Endometrium (tissue), 2 donors: ENCODE measurements around the gene ERRFI1.

Experiments
- FAIRE-seq: peaks from 2 replicates; lab custom pipeline; 2012; peaks lifted over from hg19 to GRCh38; lab: Jason Lieb, UNC
- donor health status: control.
- donor health status: control.

Gene ERRFI1

DNA sequence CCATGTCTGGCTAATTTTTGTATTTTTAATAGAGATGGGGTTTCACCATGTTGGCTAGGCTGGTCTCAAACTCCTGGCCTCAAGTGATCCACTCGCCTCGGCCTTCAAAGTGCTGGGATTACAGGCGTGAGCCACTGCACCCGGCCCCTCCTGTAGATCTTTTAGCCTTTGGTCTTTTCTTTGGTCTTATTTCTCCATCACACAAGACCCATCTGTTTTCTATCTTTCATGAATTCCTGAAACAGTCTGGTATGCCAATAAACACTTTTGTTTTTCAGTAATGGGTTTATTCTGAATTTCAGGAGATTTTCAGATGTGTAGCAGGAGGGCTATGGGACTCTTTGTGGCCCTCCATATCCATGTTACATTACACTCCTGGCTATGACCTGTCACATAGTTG is 23.2 kb downstream of the ERRFI1 start:
- FAIRE-seq: no peak

GRCh38 chr1:8002329-8002910 is 23.7 kb downstream of the ERRFI1 start:
- FAIRE-seq: no peak

- FAIRE-seq: no peak
These were observed 30.7 kb downstream of the ERRFI1 start for GRCh38 chr1:7995437-7995836.

DNA sequence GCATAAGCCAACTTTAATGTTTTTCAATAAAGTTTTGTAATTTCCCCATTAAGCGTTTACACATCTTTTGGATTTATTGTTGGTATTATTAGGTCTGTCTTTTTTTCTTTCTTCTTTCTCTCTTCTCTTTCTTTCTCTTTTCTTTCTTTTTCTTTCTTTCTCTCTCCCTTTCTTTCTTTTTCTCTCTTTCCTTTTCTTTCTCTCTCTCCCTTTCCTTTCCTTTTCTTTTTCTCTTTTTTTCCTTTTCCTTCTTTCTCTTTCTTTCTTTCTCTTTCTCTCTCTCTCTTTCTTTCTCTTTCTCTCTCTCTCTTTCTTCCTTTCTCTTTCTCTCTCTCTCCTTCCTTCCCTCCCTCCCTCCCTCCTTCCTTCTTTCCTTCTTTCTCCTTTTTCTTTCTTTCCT is 31.3 kb downstream of the ERRFI1 start:
- no peak for FAIRE-seq

DNA sequence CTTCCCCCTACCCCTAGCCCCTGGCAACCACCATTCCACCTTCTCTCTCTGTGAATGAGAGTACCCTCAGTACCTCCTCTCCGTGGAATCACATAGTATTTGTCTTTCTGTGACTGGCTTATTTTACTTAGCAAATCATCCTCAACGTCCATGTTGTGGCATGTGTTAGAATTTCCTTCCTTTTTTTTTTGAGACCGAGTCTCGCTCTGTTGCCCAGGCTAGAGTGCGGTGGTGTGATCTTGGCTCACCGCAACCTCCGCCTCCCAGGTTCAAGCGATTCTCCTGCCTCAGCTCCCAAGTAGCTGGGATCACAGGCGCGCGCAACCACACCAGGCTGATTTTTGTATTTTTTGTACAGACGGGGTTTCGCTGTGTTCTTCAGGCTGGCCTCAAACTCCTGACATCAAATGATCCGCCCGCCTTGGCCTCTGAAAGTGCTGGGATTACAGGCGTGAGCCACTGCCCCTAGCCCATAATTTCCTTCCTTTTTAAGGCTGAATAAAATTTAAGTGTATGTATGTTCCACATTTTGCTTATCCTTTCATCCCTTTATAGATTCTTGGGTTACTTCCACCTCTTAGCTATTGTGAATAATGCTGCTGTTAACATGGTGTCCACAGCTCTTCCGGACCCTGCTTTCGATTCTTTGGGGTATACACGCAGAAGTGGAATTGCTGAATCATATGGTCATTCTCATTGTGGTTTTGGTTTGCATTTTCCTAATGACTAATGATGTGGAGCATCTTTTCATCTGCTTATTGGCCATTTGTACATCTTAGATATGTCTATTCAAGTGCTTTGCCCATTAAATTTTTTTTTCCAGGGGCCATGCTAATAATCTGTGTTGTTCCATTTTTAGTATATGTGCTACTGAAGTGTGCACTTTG is 32.3 kb downstream of the ERRFI1 start:
- no peak for FAIRE-seq

DNA sequence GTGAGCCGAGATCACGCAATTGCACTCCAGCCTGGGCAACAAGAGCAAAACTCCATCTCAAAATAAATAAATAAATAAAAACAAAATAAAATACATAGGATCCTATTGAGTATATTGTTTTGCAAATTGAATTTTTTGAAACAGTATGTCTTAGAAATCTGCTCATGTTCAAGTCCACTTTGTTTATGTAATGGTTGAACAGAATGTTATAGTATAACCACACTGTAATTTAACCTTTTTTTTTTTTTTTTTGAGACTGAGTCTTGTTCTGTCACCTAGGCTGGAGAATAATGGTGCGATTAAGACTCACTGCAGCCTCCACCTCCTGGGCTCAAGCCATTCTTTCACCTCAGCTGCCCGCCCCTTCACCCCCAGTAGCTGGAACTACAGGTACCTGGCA is 33.2 kb downstream of the ERRFI1 start:
- FAIRE-seq: no peak

GRCh38 chr1:7991504-7992440 is 34.3 kb downstream of the ERRFI1 start:
- no peak for FAIRE-seq

GRCh38 chr1:7989762-7990428 is 36.2 kb downstream of the ERRFI1 start:
- no peak for FAIRE-seq

- no peak for FAIRE-seq
These were observed 37.5 kb downstream of the ERRFI1 start for GRCh38 chr1:7988576-7988975.

DNA sequence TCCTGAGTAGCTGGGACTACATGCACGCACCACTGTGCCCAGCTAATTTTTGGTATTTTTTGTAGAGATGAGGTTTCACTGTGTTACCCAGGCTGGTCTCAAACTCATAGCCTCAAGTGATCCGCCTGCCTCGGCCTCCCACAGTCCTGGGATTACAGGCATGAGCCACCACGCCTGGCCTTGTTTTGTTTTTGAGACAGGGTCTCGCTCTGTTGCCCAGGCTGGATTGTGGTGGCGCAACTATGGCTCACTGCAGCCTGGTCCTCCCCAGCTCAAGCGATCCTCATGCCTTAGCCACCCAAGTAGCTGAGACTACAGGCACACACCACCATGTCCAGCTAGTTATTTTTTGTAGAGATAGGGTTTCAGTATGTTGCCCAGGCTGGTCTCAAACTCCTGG is 38.6 kb downstream of the ERRFI1 start:
- no peak for FAIRE-seq

GRCh38 chr1:7985851-7986612 is 40.1 kb downstream of the ERRFI1 start:
- no peak for FAIRE-seq

GRCh38 chr1:7984811-7985210 is 41.3 kb downstream of the ERRFI1 start:
- FAIRE-seq: no peak

DNA sequence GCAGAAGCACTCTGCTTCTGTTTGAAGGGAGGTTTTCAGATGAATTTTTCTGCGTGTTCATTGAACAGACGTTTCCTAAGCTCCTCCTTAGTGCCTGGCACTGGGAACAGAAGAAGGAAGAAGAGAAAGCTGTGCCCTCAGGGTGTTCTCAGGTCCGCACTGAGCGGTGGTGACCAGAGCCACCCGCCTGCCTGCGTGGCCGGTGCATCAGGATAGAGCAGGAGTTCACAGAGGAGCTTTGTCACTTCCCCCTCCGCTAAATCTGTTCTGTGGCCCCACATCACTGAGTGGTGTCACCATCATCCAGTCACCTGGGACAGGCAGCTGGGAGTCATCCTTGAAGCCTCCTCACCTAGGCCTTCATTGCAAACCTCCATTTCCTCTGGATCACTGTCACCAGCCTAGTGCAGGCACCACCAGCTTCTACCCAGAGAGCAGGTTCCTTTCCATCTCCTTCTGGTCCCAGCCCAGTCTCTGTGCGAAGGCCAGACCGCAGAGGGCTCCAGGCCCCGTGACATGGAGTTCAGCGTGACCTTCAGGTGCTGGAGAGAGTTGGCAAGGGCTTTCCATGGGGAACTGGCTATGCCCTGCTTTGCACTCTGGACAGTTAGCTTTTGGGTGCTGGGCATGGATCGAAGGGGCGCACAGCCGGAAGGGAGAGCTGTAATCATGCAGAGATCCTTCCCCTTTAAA is 42.9 kb downstream of the ERRFI1 start:
- FAIRE-seq: no peak

DNA sequence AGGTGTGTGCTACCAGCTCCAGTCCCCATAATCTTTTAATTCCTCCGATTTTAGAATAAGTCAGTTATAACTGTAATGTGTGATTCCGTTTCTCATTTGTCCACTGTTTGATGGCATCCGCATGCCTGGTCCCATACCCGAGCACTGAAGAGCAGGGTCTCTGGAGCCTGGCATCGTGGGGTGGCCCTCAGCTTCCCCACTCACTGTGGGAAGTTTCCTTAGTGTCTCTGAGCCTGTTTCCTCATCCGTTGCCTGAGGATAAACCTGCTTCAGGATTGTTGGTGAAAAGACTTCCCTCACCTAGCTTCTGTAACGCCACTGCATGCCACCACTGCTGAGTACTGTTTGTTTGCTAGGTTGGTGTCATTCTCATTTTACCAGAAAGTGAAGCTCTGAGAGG is 45.1 kb downstream of the ERRFI1 start:
- no peak for FAIRE-seq

DNA sequence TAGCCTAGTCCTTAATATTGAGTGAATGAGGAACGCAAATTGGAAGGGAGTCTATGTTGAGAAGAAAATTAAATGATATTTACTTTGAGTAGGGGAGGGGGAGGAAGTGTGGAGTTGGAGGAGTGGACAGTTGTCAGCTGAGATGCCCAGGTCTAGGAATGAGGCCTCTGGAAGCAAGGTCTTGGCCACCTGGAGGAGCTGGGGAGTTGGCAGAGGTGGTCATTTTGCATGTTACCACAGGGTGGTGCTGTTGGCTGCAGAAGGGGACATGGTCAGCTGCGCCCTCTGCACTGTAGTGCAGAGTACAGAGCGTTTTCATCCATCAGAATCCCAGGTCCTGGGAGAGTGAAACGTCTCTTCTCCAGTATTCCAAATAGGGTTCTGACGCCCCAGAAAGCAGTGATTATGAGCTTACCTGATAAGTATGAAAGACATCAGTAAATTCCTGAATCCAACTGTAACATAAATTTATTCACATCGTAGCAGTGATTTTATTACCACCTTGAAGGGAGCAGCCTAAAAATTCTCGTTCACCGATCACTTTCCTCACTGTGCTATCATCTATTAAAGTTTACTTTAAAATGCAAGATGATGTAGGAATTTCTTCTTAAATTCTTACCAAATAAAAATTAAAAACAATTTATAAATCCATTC is 50.8 kb downstream of the ERRFI1 start:
- FAIRE-seq: no peak

- FAIRE-seq: no peak
These were observed 53.0 kb downstream of the ERRFI1 start for GRCh38 chr1:7973086-7973485.

- FAIRE-seq: no peak
These were observed 53.8 kb downstream of the ERRFI1 start for GRCh38 chr1:7972285-7972684.

GRCh38 chr1:7971024-7971423 is 55.1 kb downstream of the ERRFI1 start:
- FAIRE-seq: no peak

- FAIRE-seq: no peak
These were observed 55.9 kb downstream of the ERRFI1 start for GRCh38 chr1:7970246-7970645.

- FAIRE-seq: no peak
These were observed 58.5 kb downstream of the ERRFI1 start for GRCh38 chr1:7967651-7968050.
